ENCODE data around the gene CPSF7.
"Not testable (repeated sequence)": the region's sequence is repeated elsewhere in the genome, so short reads cannot be mapped to it uniquely, and the experiment has no call there.

CPSF7 gene, protein sequence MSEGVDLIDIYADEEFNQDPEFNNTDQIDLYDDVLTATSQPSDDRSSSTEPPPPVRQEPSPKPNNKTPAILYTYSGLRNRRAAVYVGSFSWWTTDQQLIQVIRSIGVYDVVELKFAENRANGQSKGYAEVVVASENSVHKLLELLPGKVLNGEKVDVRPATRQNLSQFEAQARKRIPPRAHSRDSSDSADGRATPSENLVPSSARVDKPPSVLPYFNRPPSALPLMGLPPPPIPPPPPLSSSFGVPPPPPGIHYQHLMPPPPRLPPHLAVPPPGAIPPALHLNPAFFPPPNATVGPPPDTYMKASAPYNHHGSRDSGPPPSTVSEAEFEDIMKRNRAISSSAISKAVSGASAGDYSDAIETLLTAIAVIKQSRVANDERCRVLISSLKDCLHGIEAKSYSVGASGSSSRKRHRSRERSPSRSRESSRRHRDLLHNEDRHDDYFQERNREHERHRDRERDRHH

DNA sequence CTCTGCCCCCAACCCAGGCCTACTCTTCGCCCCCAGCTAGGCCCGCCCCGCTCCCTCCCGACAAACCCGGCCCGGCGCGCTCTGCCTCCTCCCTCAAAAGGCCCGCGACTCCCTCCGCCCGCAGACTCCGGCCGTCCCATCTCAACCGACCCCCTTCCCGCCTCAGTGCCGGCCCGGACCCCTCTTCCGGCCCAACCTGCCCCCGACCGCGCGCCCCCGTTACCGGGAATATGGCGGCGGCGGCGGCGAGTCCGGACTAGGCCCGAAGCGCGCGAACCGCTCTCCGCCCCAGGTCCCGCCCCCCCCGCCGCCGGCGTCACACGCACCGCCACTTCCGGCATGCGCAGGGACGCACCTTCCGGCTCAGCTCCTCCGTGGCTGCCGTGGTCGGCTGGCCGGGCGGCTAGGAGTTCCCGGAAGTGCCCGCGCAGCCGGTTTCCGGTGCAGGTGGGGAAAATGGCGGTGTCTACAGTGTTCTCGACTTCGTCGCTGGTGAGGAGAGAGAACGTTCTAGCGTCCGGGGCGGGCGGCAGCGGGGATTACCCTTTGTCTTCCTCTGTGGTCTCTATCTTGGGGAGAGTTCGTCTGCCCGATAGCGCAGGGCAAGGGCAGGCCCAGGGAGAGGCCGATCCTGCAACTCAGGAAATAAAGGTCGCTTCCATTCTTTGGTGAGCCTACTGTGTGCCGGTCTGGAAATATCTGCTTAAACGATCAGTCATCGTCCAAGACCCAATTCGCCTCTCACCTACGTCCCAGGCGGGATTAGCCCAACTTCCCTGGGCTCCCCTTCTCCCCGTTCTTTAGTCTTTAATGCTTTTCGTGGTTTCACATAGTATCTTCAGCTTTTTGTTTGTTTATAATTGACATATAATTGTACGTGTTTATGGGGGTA, at the start of gene CPSF7, which contains the start of gene SDHAF2:
Gene CPSF7 (minus strand): TSS at position 285 of the 892 bp plus-strand sequence. CDS start 740 bp downstream, outside the sequence.
Gene SDHAF2 (plus strand): TSS at position 434 of the 892 bp plus-strand sequence. CDS start 23 bp downstream, at position 457.
- peak; percentile 96 for DNase-seq

DNA sequence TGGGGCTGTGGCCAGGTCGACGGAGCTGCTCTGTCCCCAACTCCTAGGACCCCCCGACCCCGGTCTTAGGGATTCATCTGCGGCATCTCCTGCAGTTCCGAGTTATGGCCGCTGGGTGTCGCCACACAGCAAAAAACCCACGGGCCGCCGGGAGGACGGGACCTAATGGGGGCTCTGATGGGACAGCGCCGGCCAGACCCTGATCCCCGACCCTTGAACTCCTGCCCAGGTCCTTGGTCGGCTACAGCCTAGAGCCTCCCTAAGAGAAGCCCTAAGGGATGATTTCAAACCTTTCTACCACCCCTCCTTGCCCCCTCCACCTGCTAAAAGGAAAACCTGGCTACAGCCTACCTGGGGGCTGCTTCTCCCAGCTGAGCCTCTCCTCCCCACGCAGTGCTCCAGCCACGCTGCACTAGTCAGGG, 48.0 kb upstream of the CPSF7 start:
- DNase-seq: peak; percentile 38

DNA sequence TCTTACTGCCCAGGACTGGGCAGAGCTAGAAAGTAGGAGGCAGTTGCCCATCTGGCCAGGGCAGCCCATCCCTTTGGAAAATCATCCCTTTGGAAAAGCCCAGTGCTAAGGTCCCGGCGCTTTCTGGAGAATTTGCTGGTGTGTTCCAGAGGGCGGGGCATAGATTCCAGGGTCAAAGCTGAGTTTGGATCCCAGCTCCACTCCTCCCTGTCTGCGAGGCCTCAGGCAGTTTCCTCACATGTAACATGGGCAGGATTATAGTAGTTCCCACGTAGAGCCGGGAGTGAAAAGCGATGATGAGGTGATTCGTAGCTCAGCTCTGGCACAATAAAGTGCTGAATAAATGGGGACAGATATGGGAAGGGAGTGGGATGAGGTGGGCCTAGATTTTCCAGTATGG, 47.4 kb upstream of the CPSF7 start:
- no peak for DNase-seq

DNA sequence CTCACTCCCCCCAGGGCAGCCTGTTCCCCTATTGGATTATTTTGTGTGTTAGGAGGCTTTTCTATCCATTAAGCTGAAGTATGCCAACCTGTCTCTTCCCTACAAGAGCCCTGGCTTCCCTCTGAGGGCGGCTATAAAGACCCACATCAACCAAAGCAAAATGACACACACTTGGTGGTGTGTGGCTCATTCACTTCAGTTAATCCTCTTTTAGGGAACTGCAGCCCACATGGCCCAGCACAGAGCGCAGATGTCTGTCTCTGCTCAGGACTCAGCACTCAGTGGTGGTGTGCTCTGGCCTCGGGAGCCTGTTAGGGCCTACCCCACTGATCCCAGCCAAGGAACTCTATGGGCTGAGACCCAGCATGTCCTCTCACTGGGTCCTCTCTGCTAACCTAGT, 46.6 kb upstream of the CPSF7 start:
- no peak for DNase-seq

DNA sequence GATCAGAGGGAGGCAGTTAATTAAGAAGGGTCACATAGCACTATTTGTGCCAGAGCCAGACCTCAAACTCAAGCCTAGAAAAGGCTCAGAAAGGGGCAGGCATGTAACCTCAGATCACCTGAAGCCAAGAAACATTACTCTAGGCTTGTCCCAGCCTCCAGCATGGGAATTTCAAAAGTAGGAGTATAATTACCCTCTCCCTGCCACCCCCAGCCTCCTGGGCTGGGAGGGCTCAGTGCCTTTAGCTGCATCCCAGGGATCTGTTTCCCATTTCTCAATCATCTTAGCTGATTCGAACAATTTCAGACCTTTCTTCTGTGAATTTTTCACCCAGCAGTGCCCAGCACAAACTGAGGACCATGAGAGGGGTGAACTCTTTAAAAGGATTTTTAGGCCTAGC, 45.7 kb upstream of the CPSF7 start:
- DNase-seq: no peak

DNA sequence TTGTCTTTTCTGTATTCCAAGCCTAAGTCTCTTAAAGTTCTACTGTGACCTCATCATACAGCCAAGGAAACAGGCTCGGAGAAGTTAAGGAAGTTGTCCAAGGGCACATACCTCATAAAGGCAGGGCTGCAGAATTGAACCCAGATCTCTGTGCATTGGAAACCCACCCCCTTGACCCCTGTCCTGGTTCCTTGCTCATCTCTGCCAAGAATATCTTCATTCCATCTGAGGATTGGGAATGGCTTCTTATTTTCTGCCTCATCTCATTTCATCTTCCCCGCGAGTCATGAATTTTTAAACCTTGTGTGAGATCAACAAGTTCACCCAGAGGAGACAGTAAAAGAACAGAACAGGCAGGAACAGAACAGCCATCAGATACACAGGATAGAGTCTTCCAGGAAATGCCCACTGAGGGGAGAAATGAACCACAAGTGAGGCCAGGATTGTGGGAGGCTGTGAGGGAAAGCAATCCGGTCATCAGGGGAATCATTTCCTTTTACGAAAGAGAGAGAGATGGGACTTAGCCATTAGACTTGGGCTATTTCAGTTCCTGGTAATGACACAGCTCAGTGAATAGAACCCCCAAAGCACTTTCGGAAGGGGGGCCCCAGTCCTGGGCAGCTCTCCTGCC, 44.4 kb upstream of the CPSF7 start:
- DNase-seq: no peak

DNA sequence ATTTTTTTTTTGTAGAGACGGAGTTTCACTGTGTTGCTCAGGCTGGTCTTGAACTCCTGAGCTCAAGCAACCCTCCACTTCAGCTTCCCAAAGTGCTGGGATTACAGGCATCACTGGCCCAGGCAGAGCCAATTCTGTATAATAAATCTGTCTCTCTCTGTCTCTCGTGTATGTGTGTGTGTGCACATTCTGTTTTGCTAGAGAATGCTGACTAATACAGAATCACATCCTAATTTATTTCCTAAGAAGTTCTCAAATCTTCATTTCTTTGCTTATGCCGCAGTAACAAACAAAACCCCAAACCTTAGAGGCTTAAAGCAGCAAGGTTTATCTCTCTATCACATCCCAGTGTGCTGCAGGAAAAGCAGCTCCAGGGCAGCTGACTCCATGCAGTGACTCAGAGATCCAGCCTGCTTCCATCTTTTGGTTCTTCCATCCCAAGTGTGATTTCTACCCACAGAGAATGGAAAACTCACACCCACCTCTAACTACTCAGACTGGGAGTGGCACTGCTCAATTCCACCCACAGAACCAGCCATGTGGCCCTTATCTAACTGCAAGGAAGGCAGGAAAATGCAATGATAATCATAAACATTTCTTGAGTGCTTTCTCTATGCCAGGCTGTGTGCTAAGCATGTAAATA, 43.7 kb upstream of the CPSF7 start:
- DNase-seq: no peak

DNA sequence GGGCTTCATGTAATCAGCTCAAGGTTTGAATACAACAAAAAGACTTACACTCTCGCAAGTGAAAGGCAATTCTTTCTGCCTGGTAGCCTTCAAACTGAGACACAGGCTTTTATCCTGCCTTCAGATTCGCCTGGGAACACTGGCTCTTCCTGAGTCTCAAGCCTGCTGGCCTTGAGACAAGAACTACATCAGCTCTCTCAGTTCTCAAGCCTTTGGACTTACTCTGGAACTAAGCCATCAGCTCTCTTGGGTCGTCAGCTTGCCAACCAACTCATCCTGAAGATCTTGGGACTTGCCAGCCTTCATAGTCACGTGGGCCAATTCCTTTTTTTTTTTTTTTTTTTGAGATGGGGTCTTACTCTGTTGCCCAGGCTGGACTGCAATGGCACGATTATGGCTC, 43.1 kb upstream of the CPSF7 start:
- DNase-seq: no peak

DNA sequence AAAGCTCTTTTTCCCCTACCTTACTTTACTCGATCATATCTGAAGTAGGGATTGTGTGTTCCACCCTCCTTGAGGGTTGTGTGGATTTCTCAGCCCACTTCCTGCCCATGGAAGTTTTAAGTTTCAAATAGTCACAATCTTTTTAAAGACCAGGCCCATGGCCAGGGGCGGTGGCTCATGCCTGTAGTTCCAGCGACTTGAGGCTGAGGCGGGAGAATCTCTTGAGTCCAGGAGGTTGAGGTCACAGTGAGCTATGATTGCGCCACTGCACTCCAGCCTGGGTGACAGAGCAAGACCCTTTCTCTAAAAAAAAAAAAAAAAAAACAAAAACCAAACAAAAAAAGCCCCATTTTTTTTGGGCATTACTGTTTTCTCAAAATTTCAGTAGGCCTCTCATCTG, 42.5 kb upstream of the CPSF7 start:
- no peak for DNase-seq

DNA sequence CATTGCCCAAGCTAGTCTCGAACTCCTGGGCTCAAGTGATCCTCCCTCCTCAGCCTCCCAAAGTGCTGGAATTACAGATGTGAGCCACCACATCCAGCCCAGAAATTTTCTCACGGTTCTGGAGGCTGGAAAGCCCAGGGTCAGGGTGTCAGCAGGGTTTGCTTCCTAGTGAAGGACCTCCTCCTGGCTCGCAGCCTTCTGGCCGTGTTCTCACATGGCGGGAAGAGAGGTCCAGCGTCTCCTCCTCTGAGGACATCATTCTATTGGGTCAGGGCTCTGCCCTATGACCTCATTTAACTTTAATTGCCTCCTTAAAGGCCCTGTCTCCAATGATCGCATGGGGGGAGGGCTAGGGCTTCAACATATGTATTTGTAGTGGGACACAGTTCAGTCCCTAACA, 38.2 kb upstream of the CPSF7 start:
- DNase-seq: no peak

DNA sequence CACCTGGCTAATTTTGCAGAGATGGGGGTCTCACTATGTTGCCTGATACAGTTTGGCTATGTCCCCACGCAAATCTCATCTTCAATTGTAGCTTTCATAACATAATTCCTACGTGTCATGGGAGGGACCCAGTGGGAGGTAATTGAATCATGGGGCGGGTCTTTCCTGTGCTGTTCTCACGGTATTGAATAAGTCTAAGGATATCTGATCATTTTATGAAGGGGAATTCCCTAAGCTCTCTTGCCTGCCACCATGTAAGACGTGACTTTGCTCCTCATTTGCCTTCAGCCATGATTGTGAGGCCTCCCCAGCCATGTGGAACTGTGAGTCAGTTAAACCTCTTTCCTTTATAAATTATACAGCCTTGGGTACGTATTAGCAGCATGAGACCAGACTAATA, 37.8 kb upstream of the CPSF7 start:
- DNase-seq: not testable (repeated sequence)

DNA sequence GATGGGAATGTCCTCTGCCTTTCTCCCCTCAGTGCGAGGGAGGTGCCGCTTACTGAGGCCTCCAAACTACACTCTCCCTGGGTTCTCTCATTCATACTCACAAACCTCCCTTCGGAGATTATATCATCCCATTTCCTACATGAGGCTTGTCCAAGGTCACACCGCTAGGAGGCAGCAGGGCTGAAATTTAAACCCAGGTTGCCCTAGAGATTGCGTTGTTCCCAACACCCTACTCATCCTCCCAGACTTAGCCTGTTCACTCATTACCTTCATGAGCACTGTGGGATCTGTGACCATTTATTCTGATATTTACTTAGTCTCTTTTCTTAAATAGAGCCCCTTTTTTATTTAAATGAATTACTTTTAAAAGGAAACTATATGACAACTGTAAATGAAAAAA, 31.2 kb upstream of the CPSF7 start:
- no peak for DNase-seq

DNA sequence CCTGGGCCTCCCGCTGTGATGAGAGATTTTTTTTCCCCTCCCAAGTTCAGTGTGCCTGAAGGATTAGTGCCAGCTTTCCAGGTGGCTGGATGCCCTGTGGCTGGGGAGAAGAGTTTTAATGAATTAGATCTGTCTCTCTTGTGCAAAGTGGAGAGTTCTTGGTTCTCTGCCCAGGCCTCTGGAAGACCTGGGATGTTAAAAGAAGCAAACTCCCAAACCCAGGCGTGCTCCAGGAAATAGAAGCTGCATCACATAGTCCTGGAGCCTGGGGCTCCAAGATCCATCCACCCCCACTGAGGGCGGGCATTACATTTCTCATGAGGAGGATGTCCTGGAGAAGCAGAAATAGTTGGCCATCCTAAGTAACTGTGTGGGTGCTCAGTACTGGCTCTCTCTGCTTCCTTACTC, 30.7 kb upstream of the CPSF7 start:
- no peak for DNase-seq

DNA sequence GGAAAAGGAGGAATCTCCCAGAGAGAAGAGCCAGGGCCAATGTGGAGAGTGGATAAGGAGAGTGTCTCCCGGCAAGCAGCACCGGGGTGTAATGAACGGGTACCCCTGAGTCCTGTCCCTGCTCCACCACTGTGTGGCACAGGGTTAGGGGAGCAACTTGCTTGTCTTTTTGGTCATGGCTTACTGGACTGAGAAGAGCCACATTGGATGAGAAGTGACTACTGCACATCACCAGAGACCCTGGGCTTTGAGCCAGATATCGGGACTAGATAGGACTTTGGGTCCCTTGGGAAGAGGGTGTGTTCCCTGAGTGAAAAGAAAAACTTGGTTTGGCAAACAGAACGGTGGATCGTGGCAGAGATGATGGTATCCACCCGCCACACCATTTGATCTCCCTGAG, 24.7 kb upstream of the CPSF7 start:
- no peak for DNase-seq

DNA sequence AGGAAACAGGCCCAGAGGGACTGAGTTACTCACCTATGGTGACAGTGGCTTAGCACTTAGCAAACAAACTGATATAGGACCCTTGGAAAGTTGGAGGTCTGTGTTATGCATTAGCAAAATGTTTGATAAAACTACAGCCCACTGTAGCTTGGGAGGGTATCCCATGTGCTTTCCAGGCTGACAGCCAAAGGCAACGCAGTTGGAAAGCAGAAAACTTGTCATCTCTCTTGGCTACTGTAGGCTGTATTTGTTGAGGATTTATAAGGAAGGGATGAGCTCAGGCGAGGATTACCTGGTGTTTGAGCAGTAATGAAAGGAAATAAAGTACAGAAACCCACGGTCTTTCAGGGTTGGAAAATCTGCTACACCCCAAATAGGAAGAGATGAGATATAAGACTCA, 23.9 kb upstream of the CPSF7 start:
- DNase-seq: no peak

DNA sequence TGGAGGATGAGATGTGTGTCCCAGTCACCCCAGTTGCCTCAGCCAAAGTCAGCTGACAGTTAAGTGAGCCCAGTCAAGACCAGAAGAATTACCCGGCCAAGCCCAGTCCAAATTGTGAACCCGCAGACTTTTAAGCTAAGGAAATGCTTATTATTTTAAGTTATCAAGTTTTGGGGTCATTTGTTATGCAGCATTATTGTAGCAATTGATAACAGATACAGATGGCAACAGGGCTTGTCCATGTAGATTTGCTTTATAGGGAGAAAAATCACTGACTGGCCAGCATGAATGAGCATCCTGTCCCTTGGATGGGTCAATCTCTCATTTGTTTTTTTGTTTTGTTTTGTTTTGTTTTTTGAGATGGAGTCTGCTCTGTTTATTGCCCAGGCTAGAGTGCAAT, 23.1 kb upstream of the CPSF7 start:
- no peak for DNase-seq

DNA sequence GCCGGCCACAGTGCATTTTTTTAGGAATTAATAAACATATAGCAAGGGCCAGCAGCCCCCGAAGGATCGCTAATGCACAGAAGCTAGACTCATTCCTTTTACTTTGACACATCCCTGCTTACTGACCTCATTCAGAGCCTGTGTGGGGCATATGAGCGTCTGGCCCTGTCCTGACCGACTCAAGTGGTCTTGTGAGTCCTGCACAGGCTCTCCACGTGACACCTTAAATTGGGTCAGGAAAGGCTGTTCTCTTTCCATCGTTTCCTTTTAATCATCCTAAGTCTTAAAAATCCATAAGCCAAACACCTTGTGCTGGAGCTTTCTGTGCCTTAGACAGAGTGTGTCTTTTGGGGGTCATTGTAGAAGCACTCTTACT, 18.8 kb upstream of the CPSF7 start:
- no peak for DNase-seq

DNA sequence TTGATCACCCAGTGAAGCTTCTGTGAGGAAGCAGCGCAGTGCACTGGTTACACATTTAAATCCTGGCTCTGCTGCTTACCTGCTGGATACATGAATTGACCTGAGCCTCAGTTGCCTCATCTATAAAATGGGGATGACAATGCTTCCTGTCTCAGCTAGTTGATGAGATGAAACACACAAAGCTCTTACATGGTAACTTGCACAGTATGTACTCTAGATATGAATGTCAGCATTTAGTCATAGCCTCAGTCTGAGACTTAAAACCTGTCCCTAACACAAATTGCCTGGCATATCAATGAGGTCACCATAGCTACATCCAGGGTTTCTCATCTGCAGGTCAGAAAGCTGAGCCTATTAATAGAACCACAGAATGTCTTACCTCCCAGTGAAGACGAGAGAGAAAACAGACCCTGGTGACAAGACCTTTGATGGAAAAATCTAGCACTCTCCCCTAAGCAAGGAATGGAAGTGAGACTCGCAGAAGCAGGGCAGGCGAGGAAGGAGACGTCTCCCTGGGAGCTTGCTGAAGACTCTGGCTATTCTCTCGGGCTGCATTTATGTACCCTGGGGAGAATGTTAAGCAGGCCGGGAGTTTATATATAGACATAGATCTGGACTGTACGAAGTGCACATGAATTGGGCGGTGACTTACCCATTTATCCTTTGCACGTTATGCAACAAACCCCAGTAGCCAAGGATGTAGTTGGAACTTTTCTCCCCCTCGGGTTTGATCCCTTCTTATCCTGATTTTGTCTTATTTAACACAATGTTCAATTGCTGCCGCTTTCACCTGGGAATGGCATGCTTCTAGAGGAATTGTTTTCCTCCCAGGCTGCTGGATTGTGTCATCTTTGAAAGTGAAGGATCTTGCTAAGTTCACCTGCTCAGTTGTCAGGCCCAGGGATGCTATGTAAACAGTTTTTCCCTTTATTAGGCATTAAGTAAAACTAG, 18.1 kb upstream of the CPSF7 start:
- no peak for DNase-seq

DNA sequence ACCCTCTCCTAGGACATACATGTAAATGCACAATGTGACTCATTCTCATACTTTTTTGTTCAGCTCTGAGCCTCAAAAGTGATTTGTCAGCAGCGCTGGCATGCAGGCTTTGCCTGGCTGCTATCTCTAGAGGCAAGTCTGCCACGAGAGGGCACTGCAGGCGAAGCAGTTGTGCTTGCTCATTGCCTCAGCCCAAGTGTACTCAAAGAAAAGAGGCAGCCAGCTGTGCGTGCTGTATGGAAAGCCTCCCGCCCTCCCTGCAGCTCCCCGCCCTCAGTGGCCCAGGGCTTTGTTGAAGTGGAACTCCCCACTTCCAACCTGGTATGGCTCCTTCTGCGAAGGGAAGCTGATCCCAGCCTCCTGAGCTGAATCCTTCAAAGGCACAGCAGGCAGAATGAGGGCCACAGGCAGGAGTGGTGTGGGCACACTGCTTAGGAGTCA, 16.5 kb upstream of the CPSF7 start:
- DNase-seq: peak; percentile 60

DNA sequence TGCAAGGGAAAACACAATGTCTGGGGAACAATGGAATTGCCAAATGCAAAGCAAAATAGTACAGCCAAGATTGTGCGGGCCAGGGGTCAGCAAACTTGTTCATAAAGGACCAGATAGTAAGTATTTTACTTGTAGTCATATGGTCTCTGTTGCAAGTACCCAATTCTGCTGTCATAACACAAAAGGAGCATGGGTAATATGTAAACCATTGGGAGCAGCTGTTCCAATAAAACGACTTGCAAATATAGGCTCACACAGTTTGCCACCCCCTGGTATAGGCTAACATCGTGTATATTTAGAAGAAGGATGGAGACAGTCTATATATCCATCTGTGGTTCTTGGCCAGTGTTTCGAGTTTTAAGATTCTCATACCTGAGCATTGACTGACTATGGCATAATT, 15.7 kb upstream of the CPSF7 start:
- DNase-seq: no peak

DNA sequence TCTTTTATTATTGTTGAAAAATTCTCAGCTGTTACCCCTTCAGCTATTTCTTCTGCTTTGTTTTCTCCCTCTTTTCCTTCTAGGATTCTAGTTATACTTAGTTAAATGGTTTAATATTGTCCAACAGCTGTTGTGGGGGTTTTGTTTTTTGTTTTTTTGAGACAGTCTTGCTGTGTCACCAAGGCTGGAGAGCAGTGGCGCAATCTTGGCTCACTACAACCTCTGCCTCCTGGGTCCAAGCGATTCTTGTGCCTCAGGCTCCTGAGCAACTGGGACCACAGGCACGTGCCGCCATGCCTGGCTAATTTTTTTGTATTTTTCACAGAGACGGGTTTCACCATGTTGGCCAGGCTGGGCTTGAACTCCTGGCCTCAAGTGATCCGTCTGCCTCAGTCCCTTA, 12.8 kb upstream of the CPSF7 start:
- no peak for DNase-seq

DNA sequence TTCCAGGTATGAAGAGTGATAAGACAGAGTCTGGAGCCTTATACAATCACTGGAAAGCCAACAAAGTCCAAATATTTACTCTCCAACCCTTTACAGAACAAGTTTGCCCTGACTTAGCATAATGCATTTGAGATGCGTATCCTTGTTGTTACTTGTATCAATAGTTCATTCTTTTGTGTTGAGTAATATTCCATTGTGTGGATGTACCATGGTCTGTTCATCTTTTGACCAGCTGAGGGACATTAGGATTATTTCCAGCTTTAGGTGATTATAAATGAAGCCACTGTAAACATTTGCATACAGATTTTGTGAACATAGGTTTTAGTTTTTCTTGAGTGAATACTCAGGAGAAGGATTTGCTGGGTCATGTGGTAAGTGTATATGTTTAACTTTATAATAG, 9.8 kb upstream of the CPSF7 start:
- no peak for DNase-seq

All from activated CD4-positive, alpha-beta T cell treated with anti-CD3 and anti-CD28 coated beads for 1 hour (primary cell).